Fibroblast of pulmonary artery (primary cell): ENCODE results near the gene ENPP6.

Experiments used
- DNase-seq: peaks from one replicate; pipeline ENCODE4 v3.0.0-alpha.2; 2010; ENCODE audit warnings: low read depth
- H3K4me3 ChIP-seq: replicated peaks from 2 replicates; pipeline ENCODE4 v1.5.1; 2011; ENCODE audit warnings: low read depth, mild to moderate bottlenecking, control low read depth, low read length, moderate library complexity
- CTCF ChIP-seq: IDR thresholded peaks from 2 replicates; pipeline ENCODE4 v1.5.1; 2011; ENCODE audit warnings: mild to moderate bottlenecking, control low read depth, low read length, inconsistent platforms; ENCODE audit errors: missing control alignments

ENPP6 gene

GRCh38 chr4:184094532-184095159 is 123.0 kb downstream of the ENPP6 start:
- TF ChIP-seq CTCF, result no peak
- no peak for DNase-seq
- no peak overlapping the region for H3K4me3 ChIP-seq

GRCh38 chr4:184091986-184092385 is 125.7 kb downstream of the ENPP6 start:
- no peak for TF ChIP-seq CTCF
- DNase-seq, result no peak
- no peak overlapping the region for H3K4me3 ChIP-seq

- no peak for TF ChIP-seq CTCF
- H3K4me3 ChIP-seq, result no peak overlapping the region
- no peak for DNase-seq
Measured at GRCh38 chr4:184090571-184090970, 127.1 kb downstream of the ENPP6 start.

GRCh38 chr4:184080674-184081073 is 137.0 kb downstream of the ENPP6 start:
- no peak overlapping the region for H3K4me3 ChIP-seq
- DNase-seq, result no peak
- no peak for TF ChIP-seq CTCF

GRCh38 chr4:184074677-184075388 is 142.8 kb downstream of the ENPP6 start:
- DNase-seq, result no peak
- no peak overlapping the region for H3K4me3 ChIP-seq
- no peak for TF ChIP-seq CTCF

GRCh38 chr4:184067931-184068554 is 149.6 kb downstream of the ENPP6 start:
- H3K4me3 ChIP-seq, result no peak overlapping the region
- no peak for TF ChIP-seq CTCF
- DNase-seq, result no peak
